ENCODE results near the gene ARHGAP23.
"Not testable (repeated sequence)": the region's sequence is repeated elsewhere in the genome, so short reads cannot be mapped to it uniquely, and the experiment has no call there.

ARHGAP23 gene

GRCh38 chr17:38461683-38462082 is 33.4 kb downstream of the ARHGAP23 start:
- no peak for DNase-seq

GRCh38 chr17:38463451-38463858 is 35.2 kb downstream of the ARHGAP23 start:
- DNase-seq: no peak

- peak; percentile 27 for DNase-seq
Observed at GRCh38 chr17:38464251-38464722, 36.0 kb downstream of the ARHGAP23 start.

- DNase-seq: peak; percentile 82
Observed at GRCh38 chr17:38464723-38465390, 36.6 kb downstream of the ARHGAP23 start.

GRCh38 chr17:38465391-38466345 is 37.4 kb downstream of the ARHGAP23 start:
- DNase-seq: peak; percentile 67

- no peak for DNase-seq
Observed at GRCh38 chr17:38466346-38467315, 38.4 kb downstream of the ARHGAP23 start.

- DNase-seq: no peak
Observed at GRCh38 chr17:38467491-38467890, 39.2 kb downstream of the ARHGAP23 start.

- no peak for DNase-seq
Observed at GRCh38 chr17:38469875-38470274, 41.6 kb downstream of the ARHGAP23 start.

GRCh38 chr17:38471253-38471652 is 43.0 kb downstream of the ARHGAP23 start:
- not testable (repeated sequence) for DNase-seq

- DNase-seq: not testable (repeated sequence)
Observed at GRCh38 chr17:38474666-38475065, 46.4 kb downstream of the ARHGAP23 start.

- DNase-seq: no peak
Observed at GRCh38 chr17:38476549-38476948, 48.3 kb downstream of the ARHGAP23 start.

- DNase-seq: not testable (repeated sequence)
Observed at GRCh38 chr17:38477417-38477816, 49.2 kb downstream of the ARHGAP23 start.

GRCh38 chr17:38477951-38478350 is 49.7 kb downstream of the ARHGAP23 start:
- not testable (repeated sequence) for DNase-seq

GRCh38 chr17:38478667-38479066 is 50.4 kb downstream of the ARHGAP23 start:
- not testable (repeated sequence) for DNase-seq

GRCh38 chr17:38482039-38482699 is 53.9 kb downstream of the ARHGAP23 start:
- not testable (repeated sequence) for DNase-seq

- DNase-seq: not testable (repeated sequence)
Observed at GRCh38 chr17:38482700-38483043, 54.4 kb downstream of the ARHGAP23 start.

- peak; percentile 51 for DNase-seq
Observed at GRCh38 chr17:38484242-38485145, 56.2 kb downstream of the ARHGAP23 start.

- no peak for DNase-seq
Observed at GRCh38 chr17:38485146-38485468, 56.8 kb downstream of the ARHGAP23 start.

GRCh38 chr17:38485681-38486298 is 57.5 kb downstream of the ARHGAP23 start:
- DNase-seq: not testable (repeated sequence)

GRCh38 chr17:38489774-38490173 is 61.5 kb downstream of the ARHGAP23 start:
- not testable (repeated sequence) for DNase-seq
